ENCODE measurements around the gene BAD. TPM values are rescaled to one million over a fixed set of nuclear protein-coding genes. Genes with fewer than 3 reads are reported as not detected.

The BAD gene
- total and polyA plus RNA-seq, 2 of the 13 experiments (the other 11 are each of a cell fraction or from before 2014, with no cell fraction given): 17.9 to 28.5 TPM

GRCh38 chr11:64269540-64270220, 14.8 kb downstream of the BAD start (continued):
- TF ChIP-seq NFKBIZ (CRISPR knock-in tag; IDR thresholded peaks at IDR 0.05) (no peak; the same call in 1 of the 2 replicates), TOE1 (CRISPR knock-in tag; IDR thresholded peaks at IDR 0.05) (0 out of 2 replicates have a peak, but pooled peaks have one; percentile 72), ZSCAN25 (CRISPR knock-in tag; IDR thresholded peaks at IDR 0.05) (no peak), TAF1 (CRISPR knock-in tag; IDR thresholded peaks at IDR 0.05) (no peak), ZNF274 (CRISPR knock-in tag; IDR thresholded peaks at IDR 0.05) (no peak), ZNF224 (CRISPR knock-in tag; IDR thresholded peaks at IDR 0.05) (no peak; the same call in 1 of the 2 replicates), ZXDC (CRISPR knock-in tag; IDR thresholded peaks at IDR 0.05) (no peak), ESRRA (CRISPR knock-in tag; IDR thresholded peaks at IDR 0.05; ENCODE audit: low read depth) (peak; percentile 57; the same call in 1 of the 2 replicates), ATF5 (CRISPR knock-in tag; IDR thresholded peaks at IDR 0.05; ENCODE audit: low read depth) (no peak), ZNF496 (CRISPR knock-in tag; IDR thresholded peaks at IDR 0.05; ENCODE audit: insufficient replicate concordance) (no peak), ZNF331 (CRISPR knock-in tag; IDR thresholded peaks at IDR 0.05) (peak; percentile 46), HNF4A (CRISPR knock-in tag; IDR thresholded peaks at IDR 0.05) (peak; percentile 82; the same call in 1 of the 2 replicates), PBX2 (CRISPR knock-in tag; IDR thresholded peaks at IDR 0.05) (no peak), ZBTB10 (CRISPR knock-in tag; IDR thresholded peaks at IDR 0.05; ENCODE audit: borderline replicate concordance) (no peak), FOXA3 (CRISPR knock-in tag; IDR thresholded peaks at IDR 0.05) (peak; percentile 61; the same call in 1 of the 2 replicates), SOX13 (IDR thresholded peaks at IDR 0.05) (no peak), SOX13 (CRISPR knock-in tag; conservative IDR thresholded peaks at IDR 0.05 in 1 of 2, IDR thresholded peaks at IDR 0.05 in 1 of 2) (peak in 1 of 2 experiments; percentile 33; a peak in 2 of 4 replicates), ZNF180 (CRISPR knock-in tag; IDR thresholded peaks at IDR 0.05; ENCODE audit: borderline replicate concordance, low read depth) (no peak), ZNF891 (CRISPR knock-in tag; IDR thresholded peaks at IDR 0.05) (no peak; the same call in 1 of the 2 replicates), RNF2 (conservative IDR thresholded peaks at IDR 0.05; ENCODE audit: low read depth) (no peak), ZNF138 (CRISPR knock-in tag; IDR thresholded peaks at IDR 0.05; ENCODE audit: low read depth) (no peak)
- TF ChIP-seq, protein P1, sequence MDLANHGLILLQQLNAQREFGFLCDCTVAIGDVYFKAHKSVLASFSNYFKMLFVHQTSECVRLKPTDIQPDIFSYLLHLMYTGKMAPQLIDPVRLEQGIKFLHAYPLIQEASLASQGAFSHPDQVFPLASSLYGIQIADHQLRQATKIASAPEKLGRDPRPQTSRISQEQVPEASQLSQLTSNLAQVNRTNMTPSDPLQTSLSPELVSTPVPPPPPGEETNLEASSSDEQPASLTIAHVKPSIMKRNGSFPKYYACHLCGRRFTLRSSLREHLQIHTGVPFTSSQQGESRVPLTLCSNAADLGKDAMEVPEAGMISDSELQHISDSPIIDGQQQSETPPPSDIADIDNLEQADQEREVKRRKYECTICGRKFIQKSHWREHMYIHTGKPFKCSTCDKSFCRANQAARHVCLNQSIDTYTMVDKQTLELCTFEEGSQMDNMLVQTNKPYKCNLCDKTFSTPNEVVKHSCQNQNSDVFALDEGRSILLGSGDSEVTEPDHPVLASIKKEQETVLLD (CRISPR knock-in tag; IDR thresholded peaks at IDR 0.05; ENCODE audit: low read depth): peak; percentile 73; the same call in 1 of the 2 replicates
